SK-N-SH treated with all-trans-retinoic acid at 6 μM for 48 hours (cell line): Measurements from ENCODE around the gene ZNF385B.

ENCODE experiments used
- ATAC-seq: fragments of 200-7000 bp; cut with Tn5 transposase; 3 replicates; pipeline ENCODE4 v1.9.1; 2020; ENCODE audit warnings: mild to moderate bottlenecking, moderate library complexity
- ARNTL ChIP-seq: fragments of 450-650 bp; formaldehyde crosslinking; IDR thresholded peaks from 2 replicates; pipeline ENCODE4 v1.5.0; 2020; ENCODE audit warnings: low read depth, mild to moderate bottlenecking, moderate library complexity, borderline replicate concordance
- BACH2 ChIP-seq: fragments of 250-450 bp; sonication (Bioruptor Pico); IDR thresholded peaks from 2 replicates; pipeline ENCODE4 v1.9.0; 2021; ENCODE audit warnings: mild to moderate bottlenecking, borderline replicate concordance
- CSDC2 ChIP-seq: fragments of 250-450 bp; sonication (Bioruptor Pico); IDR thresholded peaks from 2 replicates; pipeline ENCODE4 v1.5.0; 2020; ENCODE audit warnings: mild to moderate bottlenecking, moderate library complexity
- ESRRG ChIP-seq: fragments of 250-450 bp; sonication (Bioruptor Pico); IDR thresholded peaks from 2 replicates; pipeline ENCODE4 v1.6.1; 2021; ENCODE audit warnings: mild to moderate bottlenecking
- GLIS3 ChIP-seq: fragments of 250-450 bp; sonication (Bioruptor Pico); IDR thresholded peaks from 2 replicates; pipeline ENCODE4 v1.5.0; 2020; ENCODE audit warnings: mild to moderate bottlenecking, moderate library complexity
- ISL1 ChIP-seq: fragments of 250-450 bp; sonication (Bioruptor Pico); IDR thresholded peaks from 2 replicates; pipeline ENCODE4 v2.1.2; 2022; ENCODE audit warnings: mild to moderate bottlenecking, moderate library complexity
- POU6F1 ChIP-seq: fragments of 250-450 bp; sonication (Bioruptor Pico); IDR thresholded peaks from 2 replicates; pipeline ENCODE4 v1.8.0; 2021; ENCODE audit warnings: low read depth, mild to moderate bottlenecking, moderate library complexity, borderline replicate concordance
- PPARA ChIP-seq: fragments of 250-450 bp; sonication (Bioruptor Pico); IDR thresholded peaks from 2 replicates; pipeline ENCODE4 v1.5.0; 2020; ENCODE audit warnings: mild to moderate bottlenecking, borderline replicate concordance
- SNAI2 ChIP-seq: fragments of 250-450 bp; sonication (Bioruptor Pico); IDR thresholded peaks from 2 replicates; pipeline ENCODE4 v1.5.0; 2020; ENCODE audit warnings: mild to moderate bottlenecking, moderate library complexity
- TCF4 ChIP-seq: fragments of 250-450 bp; sonication (Bioruptor Pico); IDR thresholded peaks from 2 replicates; pipeline ENCODE4 v1.8.0; 2021; ENCODE audit warnings: mild to moderate bottlenecking, moderate library complexity, borderline replicate concordance
- TOX ChIP-seq: fragments of 250-450 bp; sonication (Bioruptor Pico); IDR thresholded peaks from 2 replicates; pipeline ENCODE4 v1.8.0; 2021; ENCODE audit warnings: mild to moderate bottlenecking, moderate library complexity, borderline replicate concordance
- ZFP3 ChIP-seq: fragments of 250-450 bp; sonication (Bioruptor Pico); IDR thresholded peaks from 2 replicates; pipeline ENCODE4 v1.5.0; 2020; ENCODE audit warnings: mild to moderate bottlenecking, moderate library complexity
- ZFP30 ChIP-seq: fragments of 450-650 bp; formaldehyde crosslinking; IDR thresholded peaks from 2 replicates; pipeline ENCODE4 v1.5.0; 2022; ENCODE audit warnings: mild to moderate bottlenecking, moderate library complexity
- ZNF565 ChIP-seq: fragments of 450-650 bp; formaldehyde crosslinking; conservative IDR thresholded peaks from 2 replicates; pipeline ENCODE4 v1.5.0; 2020; ENCODE audit warnings: low read depth, mild to moderate bottlenecking, moderate library complexity
- ZNF70 ChIP-seq: fragments of 450-650 bp; formaldehyde crosslinking; IDR thresholded peaks from 2 replicates; pipeline ENCODE4 v1.5.0; 2020; ENCODE audit warnings: mild to moderate bottlenecking, moderate library complexity
- ZNF8 ChIP-seq: fragments of 450-650 bp; formaldehyde crosslinking; IDR thresholded peaks from 2 replicates; pipeline ENCODE4 v1.5.0; 2020; ENCODE audit warnings: mild to moderate bottlenecking, moderate library complexity
- TF ChIP-seq, protein P1 (sequence below): fragments of 250-450 bp; sonication (Bioruptor Pico); IDR thresholded peaks from 2 replicates; pipeline ENCODE4 v1.5.1; 2020; ENCODE audit warnings: low read depth, mild to moderate bottlenecking, moderate library complexity
- TF ChIP-seq, protein P2 (sequence below): fragments of 250-450 bp; sonication (Bioruptor Pico); IDR thresholded peaks from 2 replicates; pipeline ENCODE4 v1.5.0; 2020; ENCODE audit warnings: mild to moderate bottlenecking, moderate library complexity
- TF ChIP-seq, protein P3 (sequence below): fragments of 250-450 bp; sonication (Bioruptor Pico); IDR thresholded peaks from 2 replicates; pipeline ENCODE4 v1.8.0; 2020; ENCODE audit warnings: mild to moderate bottlenecking, moderate library complexity, borderline replicate concordance
- TF ChIP-seq, protein P4 (sequence below): fragments of 250-450 bp; sonication (Bioruptor Pico); IDR thresholded peaks from 2 replicates; pipeline ENCODE4 v1.5.1; 2021; ENCODE audit warnings: mild to moderate bottlenecking, moderate library complexity

The ZNF385B gene

DNA sequence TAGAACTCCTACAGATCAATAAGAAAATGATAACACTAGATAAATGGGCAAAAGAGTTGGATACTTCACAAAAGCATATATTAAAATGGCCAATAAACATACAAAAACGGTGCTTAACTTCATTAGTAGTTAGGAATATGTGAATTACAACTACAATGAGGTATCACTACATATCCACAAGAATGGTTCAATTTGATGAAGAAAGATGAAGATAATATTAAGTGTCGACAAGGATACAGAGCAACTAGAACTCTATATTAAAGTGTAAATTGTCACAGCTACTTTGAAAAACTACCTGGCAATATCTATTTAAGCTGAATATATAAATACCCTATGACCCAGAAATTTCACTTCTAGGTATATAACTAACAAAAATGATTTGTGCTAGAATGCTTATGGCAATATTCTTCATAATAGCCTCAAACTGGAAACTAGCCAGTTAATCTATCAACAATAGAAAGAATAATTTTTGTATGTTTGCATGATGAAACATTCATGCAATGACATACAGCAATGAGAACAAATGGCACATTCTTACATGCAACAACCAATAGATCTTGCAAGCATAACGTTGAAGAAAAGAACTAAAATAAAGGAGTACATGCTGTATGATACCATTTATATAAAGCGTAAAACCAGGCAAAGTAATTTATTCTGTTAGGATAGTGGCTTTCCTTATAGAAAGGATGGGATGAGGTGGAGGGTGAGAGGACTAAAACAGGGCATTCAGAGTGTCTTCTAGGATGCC is 306.6 kb downstream of the ZNF385B start:
- TF ChIP-seq ZFP30 = no peak
- TF ChIP-seq CSDC2 (CRISPR knock-in tag) = no peak
- no peak for TF ChIP-seq ZNF70 (CRISPR knock-in tag)
- no peak for TF ChIP-seq TCF4 (CRISPR knock-in tag)
- no peak for TF ChIP-seq ZNF8
- TF ChIP-seq POU6F1 (CRISPR knock-in tag) = no peak
- TF ChIP-seq, all 23 proteins: peak for 0
- no peak for ATAC-seq

DNA sequence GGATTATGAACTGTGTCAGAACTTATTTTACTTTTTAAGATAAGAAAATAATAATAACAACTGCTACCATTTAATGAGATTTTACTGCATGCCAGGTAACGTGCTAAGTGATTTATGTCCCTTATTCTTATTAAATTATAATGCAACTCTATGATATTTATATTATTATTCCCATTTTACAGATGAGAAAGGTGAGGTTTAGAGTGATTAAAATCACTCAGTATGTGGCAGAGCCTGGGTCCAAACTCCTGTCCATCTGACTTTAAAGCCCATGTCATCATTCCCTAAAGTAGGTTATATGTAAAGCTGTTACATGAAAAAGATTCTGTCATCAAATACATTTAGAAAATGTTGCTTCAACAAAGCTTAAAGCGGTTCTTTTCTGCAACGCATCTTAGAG is 308.0 kb downstream of the ZNF385B start:
- TF ChIP-seq ZNF8 (no peak), ISL1 (no peak), PPARA (CRISPR knock-in tag) (no peak), GLIS3 (CRISPR knock-in tag) (no peak), ZNF565 (no peak), POU6F1 (CRISPR knock-in tag) (no peak), SNAI2 (CRISPR knock-in tag) (no peak), TOX (no peak), ZFP30 (no peak), ZNF70 (CRISPR knock-in tag) (no peak), BACH2 (CRISPR knock-in tag) (no peak), CSDC2 (CRISPR knock-in tag) (no peak)
- TF ChIP-seq, protein P1, sequence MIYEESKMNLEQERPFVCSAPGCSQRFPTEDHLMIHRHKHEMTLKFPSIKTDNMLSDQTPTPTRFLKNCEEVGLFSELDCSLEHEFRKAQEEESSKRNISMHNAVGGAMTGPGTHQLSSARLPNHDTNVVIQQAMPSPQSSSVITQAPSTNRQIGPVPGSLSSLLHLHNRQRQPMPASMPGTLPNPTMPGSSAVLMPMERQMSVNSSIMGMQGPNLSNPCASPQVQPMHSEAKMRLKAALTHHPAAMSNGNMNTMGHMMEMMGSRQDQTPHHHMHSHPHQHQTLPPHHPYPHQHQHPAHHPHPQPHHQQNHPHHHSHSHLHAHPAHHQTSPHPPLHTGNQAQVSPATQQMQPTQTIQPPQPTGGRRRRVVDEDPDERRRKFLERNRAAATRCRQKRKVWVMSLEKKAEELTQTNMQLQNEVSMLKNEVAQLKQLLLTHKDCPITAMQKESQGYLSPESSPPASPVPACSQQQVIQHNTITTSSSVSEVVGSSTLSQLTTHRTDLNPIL (CRISPR knock-in tag) = no peak
- TF ChIP-seq, protein P2, sequence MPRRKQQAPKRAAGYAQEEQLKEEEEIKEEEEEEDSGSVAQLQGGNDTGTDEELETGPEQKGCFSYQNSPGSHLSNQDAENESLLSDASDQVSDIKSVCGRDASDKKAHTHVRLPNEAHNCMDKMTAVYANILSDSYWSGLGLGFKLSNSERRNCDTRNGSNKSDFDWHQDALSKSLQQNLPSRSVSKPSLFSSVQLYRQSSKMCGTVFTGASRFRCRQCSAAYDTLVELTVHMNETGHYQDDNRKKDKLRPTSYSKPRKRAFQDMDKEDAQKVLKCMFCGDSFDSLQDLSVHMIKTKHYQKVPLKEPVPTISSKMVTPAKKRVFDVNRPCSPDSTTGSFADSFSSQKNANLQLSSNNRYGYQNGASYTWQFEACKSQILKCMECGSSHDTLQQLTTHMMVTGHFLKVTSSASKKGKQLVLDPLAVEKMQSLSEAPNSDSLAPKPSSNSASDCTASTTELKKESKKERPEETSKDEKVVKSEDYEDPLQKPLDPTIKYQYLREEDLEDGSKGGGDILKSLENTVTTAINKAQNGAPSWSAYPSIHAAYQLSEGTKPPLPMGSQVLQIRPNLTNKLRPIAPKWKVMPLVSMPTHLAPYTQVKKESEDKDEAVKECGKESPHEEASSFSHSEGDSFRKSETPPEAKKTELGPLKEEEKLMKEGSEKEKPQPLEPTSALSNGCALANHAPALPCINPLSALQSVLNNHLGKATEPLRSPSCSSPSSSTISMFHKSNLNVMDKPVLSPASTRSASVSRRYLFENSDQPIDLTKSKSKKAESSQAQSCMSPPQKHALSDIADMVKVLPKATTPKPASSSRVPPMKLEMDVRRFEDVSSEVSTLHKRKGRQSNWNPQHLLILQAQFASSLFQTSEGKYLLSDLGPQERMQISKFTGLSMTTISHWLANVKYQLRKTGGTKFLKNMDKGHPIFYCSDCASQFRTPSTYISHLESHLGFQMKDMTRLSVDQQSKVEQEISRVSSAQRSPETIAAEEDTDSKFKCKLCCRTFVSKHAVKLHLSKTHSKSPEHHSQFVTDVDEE (CRISPR knock-in tag) = no peak
- TF ChIP-seq, protein P3, sequence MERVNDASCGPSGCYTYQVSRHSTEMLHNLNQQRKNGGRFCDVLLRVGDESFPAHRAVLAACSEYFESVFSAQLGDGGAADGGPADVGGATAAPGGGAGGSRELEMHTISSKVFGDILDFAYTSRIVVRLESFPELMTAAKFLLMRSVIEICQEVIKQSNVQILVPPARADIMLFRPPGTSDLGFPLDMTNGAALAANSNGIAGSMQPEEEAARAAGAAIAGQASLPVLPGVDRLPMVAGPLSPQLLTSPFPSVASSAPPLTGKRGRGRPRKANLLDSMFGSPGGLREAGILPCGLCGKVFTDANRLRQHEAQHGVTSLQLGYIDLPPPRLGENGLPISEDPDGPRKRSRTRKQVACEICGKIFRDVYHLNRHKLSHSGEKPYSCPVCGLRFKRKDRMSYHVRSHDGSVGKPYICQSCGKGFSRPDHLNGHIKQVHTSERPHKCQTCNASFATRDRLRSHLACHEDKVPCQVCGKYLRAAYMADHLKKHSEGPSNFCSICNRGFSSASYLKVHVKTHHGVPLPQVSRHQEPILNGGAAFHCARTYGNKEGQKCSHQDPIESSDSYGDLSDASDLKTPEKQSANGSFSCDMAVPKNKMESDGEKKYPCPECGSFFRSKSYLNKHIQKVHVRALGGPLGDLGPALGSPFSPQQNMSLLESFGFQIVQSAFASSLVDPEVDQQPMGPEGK (CRISPR knock-in tag) = no peak
- TF ChIP-seq, protein P4, sequence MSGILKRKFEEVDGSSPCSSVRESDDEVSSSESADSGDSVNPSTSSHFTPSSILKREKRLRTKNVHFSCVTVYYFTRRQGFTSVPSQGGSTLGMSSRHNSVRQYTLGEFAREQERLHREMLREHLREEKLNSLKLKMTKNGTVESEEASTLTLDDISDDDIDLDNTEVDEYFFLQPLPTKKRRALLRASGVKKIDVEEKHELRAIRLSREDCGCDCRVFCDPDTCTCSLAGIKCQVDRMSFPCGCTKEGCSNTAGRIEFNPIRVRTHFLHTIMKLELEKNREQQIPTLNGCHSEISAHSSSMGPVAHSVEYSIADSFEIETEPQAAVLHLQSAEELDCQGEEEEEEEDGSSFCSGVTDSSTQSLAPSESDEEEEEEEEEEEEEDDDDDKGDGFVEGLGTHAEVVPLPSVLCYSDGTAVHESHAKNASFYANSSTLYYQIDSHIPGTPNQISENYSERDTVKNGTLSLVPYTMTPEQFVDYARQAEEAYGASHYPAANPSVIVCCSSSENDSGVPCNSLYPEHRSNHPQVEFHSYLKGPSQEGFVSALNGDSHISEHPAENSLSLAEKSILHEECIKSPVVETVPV (CRISPR knock-in tag) = no peak
- no peak for ATAC-seq

DNA sequence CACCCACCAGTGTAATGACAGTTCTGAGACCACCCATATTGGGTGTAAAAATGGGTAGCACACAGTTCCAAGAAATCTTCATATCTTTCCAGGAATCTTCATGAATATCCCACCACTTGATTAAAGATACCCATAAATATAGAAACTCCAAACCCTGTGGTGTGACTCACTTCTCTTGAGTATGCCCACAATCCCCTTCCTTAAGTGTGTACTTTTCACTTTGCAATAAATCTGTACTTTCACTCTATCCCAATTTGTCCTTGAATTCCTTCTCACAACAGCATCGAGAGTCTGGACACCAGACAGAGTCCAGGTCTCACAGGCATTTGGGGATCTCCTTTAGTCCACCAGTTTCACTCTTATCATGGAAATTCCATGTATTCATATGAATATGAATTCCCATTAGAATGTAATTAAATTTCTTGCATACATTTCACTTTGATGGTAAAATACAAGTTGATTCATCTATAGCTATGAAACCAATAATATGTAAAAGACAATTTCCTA is 309.8 kb downstream of the ZNF385B start:
- no peak for ATAC-seq
- no peak for TF ChIP-seq ZFP3 (CRISPR knock-in tag)
- TF ChIP-seq CSDC2 (CRISPR knock-in tag) = no peak
- no peak for TF ChIP-seq ESRRG (CRISPR knock-in tag)
- TF ChIP-seq ARNTL (CRISPR knock-in tag) = no peak
- TF ChIP-seq, protein P4 (CRISPR knock-in tag) = no peak
- TF ChIP-seq GLIS3 (CRISPR knock-in tag) = no peak
- no peak for TF ChIP-seq ZNF70 (CRISPR knock-in tag)
- TF ChIP-seq BACH2 (CRISPR knock-in tag) = no peak
- TF ChIP-seq PPARA (CRISPR knock-in tag) = no peak
- TF ChIP-seq, protein P2 (CRISPR knock-in tag) = no peak
- no peak for TF ChIP-seq ZNF8
